Peyer's patch (tissue), 4 donors: Measurements from ENCODE around the gene FAM171A1. TPM values are rescaled to one million over a fixed set of nuclear protein-coding genes. Genes with fewer than 3 reads are reported as not detected.
A peak's percentile ranks its signal among the peaks of the same experiment; 100 is the strongest.
"Not testable (repeated sequence)": the region's sequence is repeated elsewhere in the genome, so short reads cannot be mapped to it uniquely, and the experiment has no call there.

Source experiments
- DNase-seq, 3 donors: peaks; one replicate each; pipeline ENCODE4 v3.0.0-alpha.2; 2017 to 2019
- H3K27ac ChIP-seq, 4 donors: fragments of 200-600 bp; sonication (generic); one replicate each; pipeline ENCODE4 v1.5.1; 2016 to 2019
- H3K27me3 ChIP-seq, 2 donors: fragments of 200-600 bp; sonication (generic); one replicate each; pipeline ENCODE4 v1.5.1; 2019
- H3K36me3 ChIP-seq, 3 donors: fragments of 200-600 bp; sonication (generic); one replicate each; pipeline ENCODE4 v1.5.1; 2016 to 2019
- H3K4me1 ChIP-seq, 4 donors: fragments of 200-600 bp; sonication (generic); one replicate each; pipeline ENCODE4 v1.5.1; 2016 to 2019
- H3K4me3 ChIP-seq, 4 donors: fragments of 200-600 bp; sonication (generic); 1 replicate in 3 of 4; 2 replicates in 1 of 4; pipeline ENCODE4 v1.5.1; 2016 to 2019; ENCODE audit warnings: mild to moderate bottlenecking in 1 of 4
- H3K9me3 ChIP-seq, 4 donors: fragments of 200-600 bp; sonication (generic); one replicate each; pipeline ENCODE4 v1.5.1; 2016 to 2019; ENCODE audit warnings: mild to moderate bottlenecking in 1 of 4
- CTCF ChIP-seq, 6 experiments: fragments of 450-650 bp in 4 of 6; fragments of 200-600 bp in 2 of 6; sonication (generic) in 1 of 6; IDR thresholded peaks; one replicate each; pipeline ENCODE4 v1.5.1; 2017 to 2019; ENCODE audit warnings: antibody characterized with exemption in 6 of 6, mild to moderate bottlenecking in 3 of 6, moderate library complexity in 1 of 6
- POLR2A ChIP-seq, 2 donors: fragments of 450-650 bp; IDR thresholded peaks; one replicate each; pipeline ENCODE4 v1.5.1; 2017; ENCODE audit warnings: antibody characterized with exemption in 2 of 2, mild to moderate bottlenecking in 2 of 2, moderate library complexity in 2 of 2
- total RNA-seq, 4 donors: library from RNA; depleted of rRNA; stranded (reverse); fragments of >200 nt; gene quantifications; one replicate each; pipeline ENCODE4 v1.1.0, GENCODE V29; 2016

FAM171A1 gene
- total RNA-seq, 4 donors from 2014 or later = 14.7 to 37.1 (median 24.5) TPM

- Histone ChIP-seq H3K27me3 (no peaks in the 10 kb centered on the region), H3K4me1 (peaks cover 0 to 22% (median 2%) of the 10 kb centered on the region in 4 donors), H3K27ac (peak overlapping the region in 1 of 4 donors; percentile 16), H3K4me3 (no peak overlapping the region), H3K36me3 (no peaks in the 10 kb centered on the region), H3K9me3 (no peaks in the 10 kb centered on the region)
- DNase-seq = no peak
- TF ChIP-seq CTCF (IDR thresholded peaks at IDR 0.05) (no peak), POLR2A (IDR thresholded peaks at IDR 0.05) (no peak)
Measured at GRCh38 chr10:15345450-15345849, 25.6 kb downstream of the FAM171A1 start.

GRCh38 chr10:15344876-15345285 lies 26.2 kb downstream of the FAM171A1 start:
- no peaks in the 10 kb centered on the region for H3K36me3 ChIP-seq
- no peak for TF ChIP-seq CTCF (IDR thresholded peaks at IDR 0.05)
- no peak for TF ChIP-seq POLR2A (IDR thresholded peaks at IDR 0.05)
- DNase-seq = no peak
- H3K4me1 ChIP-seq = peaks cover 0 to 22% (median 2%) of the 10 kb centered on the region in 4 donors
- no peaks in the 10 kb centered on the region for H3K9me3 ChIP-seq
- H3K27ac ChIP-seq = peak overlapping the region in 1 of 4 donors; percentile 16
- no peak overlapping the region for H3K4me3 ChIP-seq
- H3K27me3 ChIP-seq = no peaks in the 10 kb centered on the region

- TF ChIP-seq POLR2A (IDR thresholded peaks at IDR 0.05) = no peak
- Histone ChIP-seq H3K27me3 (no peaks in the 10 kb centered on the region), H3K27ac (no peak overlapping the region), H3K36me3 (no peaks in the 10 kb centered on the region), H3K9me3 (no peaks in the 10 kb centered on the region), H3K4me1 (peaks cover 0 to 22% (median 2%) of the 10 kb centered on the region in 4 donors), H3K4me3 (no peak overlapping the region)
- DNase-seq = no peak
Measured at GRCh38 chr10:15344256-15344875, 26.7 kb downstream of the FAM171A1 start.

- peaks cover 0 to 22% (median 2%) of the 10 kb centered on the region in 4 donors for H3K4me1 ChIP-seq
- no peak for DNase-seq
- no peaks in the 10 kb centered on the region for H3K9me3 ChIP-seq
- no peak for TF ChIP-seq POLR2A (IDR thresholded peaks at IDR 0.05)
- TF ChIP-seq CTCF (IDR thresholded peaks at IDR 0.05) = no peak
- H3K36me3 ChIP-seq = no peaks in the 10 kb centered on the region
- H3K27me3 ChIP-seq = no peaks in the 10 kb centered on the region
- no peak overlapping the region for H3K4me3 ChIP-seq
- no peak overlapping the region for H3K27ac ChIP-seq
Measured at GRCh38 chr10:15342970-15343369, 28.1 kb downstream of the FAM171A1 start.

GRCh38 chr10:15341502-15342128 lies 29.5 kb downstream of the FAM171A1 start:
- Histone ChIP-seq H3K4me3 (no peak overlapping the region), H3K36me3 (no peaks in the 10 kb centered on the region), H3K27me3 (no peaks in the 10 kb centered on the region), H3K27ac (no peak overlapping the region), H3K9me3 (no peaks in the 10 kb centered on the region), H3K4me1 (peaks cover 0 to 8% (median 2%) of the 10 kb centered on the region in 4 donors)
- DNase-seq = no peak
- TF ChIP-seq POLR2A (IDR thresholded peaks at IDR 0.05) = no peak
- no peak for TF ChIP-seq CTCF (IDR thresholded peaks at IDR 0.05)

GRCh38 chr10:15339892-15340291 lies 31.2 kb downstream of the FAM171A1 start:
- DNase-seq = no peak
- no peaks in the 10 kb centered on the region for H3K9me3 ChIP-seq
- H3K27me3 ChIP-seq = no peaks in the 10 kb centered on the region
- TF ChIP-seq CTCF (IDR thresholded peaks at IDR 0.05) (no peak), POLR2A (IDR thresholded peaks at IDR 0.05) (no peak)
- no peak overlapping the region for H3K27ac ChIP-seq
- no peaks in the 10 kb centered on the region for H3K4me1 ChIP-seq
- no peak overlapping the region for H3K4me3 ChIP-seq
- H3K36me3 ChIP-seq = no peaks in the 10 kb centered on the region

- H3K9me3 ChIP-seq, DNase-seq, H3K36me3 ChIP-seq, H3K4me3 ChIP-seq, H3K27me3 ChIP-seq, H3K4me1 ChIP-seq, H3K27ac ChIP-seq: not testable (repeated sequence)
Measured at GRCh38 chr10:15337441-15337923, 33.6 kb downstream of the FAM171A1 start.
